Stimulated activated CD4-positive, alpha-beta T cell treated with anti-CD3 and anti-CD28 coated beads, TNF-alpha, amount 100 ng/mL, for 1 hour (primary cell): ENCODE measurements around the gene BORCS5.
"Not testable (repeated sequence)": the region's sequence is repeated elsewhere in the genome, so short reads cannot be mapped to it uniquely, and the experiment has no call there.

Source experiments
- DNase-seq, 3 donors: peaks; one replicate each; pipeline ENCODE4 v3.0.0-alpha.2; 2020; ENCODE audit warnings: low read depth in 3 of 3, low spot score in 1 of 3

BORCS5 gene

DNA sequence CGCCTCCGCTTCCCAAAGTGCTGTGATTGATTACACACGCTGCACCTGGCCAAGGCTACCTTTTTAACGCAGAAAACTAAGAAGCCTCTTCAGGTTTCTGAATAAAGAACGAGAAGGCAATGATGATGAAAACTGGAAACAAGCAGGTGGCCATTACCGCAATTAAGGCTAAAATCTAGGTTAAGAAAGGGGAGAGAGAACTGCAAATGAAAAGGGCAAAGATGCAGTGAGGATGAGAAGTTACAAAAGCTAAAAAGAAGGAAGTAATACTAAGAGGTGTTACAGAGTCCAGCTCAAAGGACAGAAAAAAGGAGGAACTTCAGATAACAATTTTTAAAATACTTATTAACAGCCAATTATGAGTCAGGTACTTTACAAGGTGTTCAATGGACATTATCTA, 126.1 kb downstream of the BORCS5 start:
- no peak for DNase-seq

DNA sequence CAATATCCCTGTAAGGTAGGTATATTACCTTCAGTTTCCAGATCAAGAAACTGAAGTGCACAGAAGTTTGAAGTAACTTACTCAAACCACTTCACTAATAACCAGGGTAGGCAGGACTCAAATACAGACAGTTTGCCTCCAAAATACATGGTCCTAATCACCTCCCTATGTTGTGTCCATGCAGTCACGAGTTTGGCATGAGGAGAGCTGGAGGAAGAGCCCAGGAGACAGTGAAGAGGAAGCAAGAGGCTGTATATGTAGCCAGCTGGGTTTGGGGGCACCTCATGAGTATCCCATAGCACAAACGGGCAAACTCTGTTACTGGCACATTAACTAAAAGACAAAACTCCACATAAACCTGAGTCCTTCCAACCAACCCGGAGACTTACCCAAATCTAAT, 126.6 kb downstream of the BORCS5 start:
- DNase-seq = no peak

DNA sequence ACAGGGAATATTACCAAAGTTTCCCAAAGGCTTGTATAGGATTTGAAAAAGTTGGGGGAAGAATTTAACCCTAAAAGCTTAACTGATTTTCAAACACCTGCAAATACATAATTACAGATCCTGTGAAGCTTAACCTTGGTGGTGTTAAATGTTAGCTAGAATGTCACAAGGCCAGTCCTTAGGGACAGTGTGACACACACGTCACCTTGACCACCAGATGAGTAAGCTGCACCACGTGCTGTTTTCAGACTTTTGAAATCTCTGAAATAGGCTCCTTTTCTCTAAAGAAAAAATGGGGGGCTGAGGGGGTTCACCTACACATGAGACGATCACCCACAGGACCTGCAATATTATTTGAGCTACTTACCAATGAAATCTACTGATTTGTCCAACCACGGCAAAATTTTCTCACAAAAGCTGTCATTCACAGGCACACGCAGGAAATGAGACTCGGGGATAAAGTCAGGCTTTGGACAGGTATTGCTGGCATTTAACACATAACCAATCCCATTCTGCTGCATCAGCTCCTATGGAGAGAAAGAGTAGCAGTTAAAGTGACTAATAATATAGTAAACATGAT, 129.9 kb downstream of the BORCS5 start:
- no peak for DNase-seq

DNA sequence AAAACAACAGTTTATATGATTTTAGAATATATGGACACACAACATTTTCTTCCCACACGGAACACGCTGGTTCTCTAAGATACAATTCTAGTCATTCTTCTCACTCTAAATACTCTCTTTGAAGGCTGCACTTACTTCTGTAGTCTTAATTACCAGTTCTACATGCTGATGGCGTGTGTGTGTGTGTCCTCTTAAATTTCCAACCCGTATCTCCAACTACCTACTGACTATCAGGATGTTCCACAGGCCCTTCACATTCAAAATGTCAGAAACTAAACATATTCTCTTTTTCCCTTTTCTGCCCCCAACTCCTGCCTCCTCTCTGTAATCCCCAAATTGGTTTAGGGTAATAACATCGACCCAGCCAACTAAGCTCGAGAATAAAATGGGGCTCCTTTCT, 130.6 kb downstream of the BORCS5 start:
- no peak for DNase-seq

DNA sequence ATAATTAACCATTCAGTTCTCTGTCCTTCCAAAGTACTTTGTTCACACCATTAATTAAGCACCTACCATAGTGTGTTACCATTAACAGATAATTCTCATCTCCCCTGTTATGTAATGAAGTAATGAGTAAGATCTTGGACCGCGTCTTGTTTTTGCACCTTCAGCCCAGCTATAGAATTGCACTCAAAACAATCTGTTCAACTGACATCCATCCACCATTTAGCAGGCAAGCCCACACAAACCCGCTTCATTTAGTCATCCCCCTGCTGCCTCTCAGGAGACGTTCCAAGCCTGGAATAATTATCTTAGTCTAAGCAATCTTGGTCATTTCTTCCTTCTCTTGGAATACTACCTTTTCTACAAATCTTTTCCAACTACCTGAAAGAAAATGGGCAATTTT, 131.4 kb downstream of the BORCS5 start:
- DNase-seq = no peak

DNA sequence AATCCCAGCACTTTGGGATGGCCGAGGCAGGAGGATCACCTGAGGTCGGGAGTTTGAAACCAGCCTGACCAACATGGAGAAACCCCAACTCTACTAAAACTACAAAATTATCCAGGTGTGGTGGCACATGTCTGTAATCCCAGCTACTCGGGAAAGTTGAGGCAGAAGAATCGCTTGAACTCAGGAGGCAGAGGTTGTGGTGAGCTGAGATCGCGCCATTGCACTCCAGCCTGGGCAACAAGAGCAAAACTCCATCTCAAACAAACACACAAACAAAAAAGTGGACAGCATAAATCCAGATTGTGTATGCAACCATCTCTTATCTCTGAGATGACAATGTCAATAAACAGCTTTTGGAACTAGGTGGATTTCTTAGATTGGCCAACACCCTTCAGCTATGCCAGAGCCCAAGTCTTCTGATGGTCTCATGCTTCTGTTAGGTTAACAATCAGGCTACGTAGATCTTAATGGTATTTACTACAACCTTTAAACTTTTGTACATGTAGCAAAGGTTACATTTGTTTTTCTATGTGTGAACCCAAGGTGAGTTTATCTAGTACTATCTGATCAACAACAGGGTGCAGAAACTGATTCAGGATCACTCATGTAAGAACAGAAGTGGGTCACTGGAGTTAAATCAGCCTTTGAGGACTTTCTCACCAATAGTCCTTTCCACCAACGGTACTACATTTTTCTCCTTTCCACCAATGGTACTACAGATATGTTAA, 132.1 kb downstream of the BORCS5 start:
- no peak for DNase-seq

- DNase-seq = no peak
Measured at GRCh38 chr12:12491606-12492005, 134.7 kb downstream of the BORCS5 start.

DNA sequence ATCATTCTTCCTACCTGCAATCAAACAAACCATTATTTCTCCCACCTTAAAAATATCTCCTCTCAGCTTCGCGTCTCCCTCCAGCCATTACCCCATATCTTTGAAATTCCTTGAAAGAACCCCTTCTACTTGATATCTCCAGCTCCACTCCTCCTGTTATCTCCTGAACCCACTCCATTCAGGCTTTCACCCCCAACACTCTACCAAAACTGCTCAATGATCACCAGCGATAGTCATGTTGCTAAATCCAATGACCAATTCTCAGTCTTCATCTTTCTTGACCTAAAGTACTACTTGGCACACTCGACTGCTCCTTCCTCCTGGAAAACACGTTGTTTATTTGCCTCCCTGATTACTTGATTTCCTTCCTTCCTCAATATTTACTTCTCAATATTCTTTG, 135.7 kb downstream of the BORCS5 start:
- DNase-seq = no peak

DNA sequence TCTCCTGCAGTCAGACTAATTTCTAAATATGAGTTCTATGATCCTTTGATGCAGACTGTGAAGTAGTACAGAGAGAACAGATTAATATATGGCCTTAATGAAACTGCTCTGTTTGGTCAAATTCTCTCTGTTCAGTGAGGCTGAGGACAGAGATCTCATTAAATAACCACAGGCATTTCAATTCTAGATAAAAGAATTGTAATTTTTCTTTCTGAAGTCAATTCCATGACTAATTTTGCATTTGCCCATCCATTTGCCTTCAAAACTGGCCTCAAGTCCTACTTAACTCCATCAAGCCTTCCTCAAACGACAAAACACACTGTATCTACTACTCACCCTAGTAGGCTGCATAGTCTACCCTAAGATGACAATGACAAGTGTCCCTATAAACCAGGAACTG, 138.7 kb downstream of the BORCS5 start:
- DNase-seq = no peak

GRCh38 chr12:12498210-12498609, 141.3 kb downstream of the BORCS5 start:
- no peak for DNase-seq

DNA sequence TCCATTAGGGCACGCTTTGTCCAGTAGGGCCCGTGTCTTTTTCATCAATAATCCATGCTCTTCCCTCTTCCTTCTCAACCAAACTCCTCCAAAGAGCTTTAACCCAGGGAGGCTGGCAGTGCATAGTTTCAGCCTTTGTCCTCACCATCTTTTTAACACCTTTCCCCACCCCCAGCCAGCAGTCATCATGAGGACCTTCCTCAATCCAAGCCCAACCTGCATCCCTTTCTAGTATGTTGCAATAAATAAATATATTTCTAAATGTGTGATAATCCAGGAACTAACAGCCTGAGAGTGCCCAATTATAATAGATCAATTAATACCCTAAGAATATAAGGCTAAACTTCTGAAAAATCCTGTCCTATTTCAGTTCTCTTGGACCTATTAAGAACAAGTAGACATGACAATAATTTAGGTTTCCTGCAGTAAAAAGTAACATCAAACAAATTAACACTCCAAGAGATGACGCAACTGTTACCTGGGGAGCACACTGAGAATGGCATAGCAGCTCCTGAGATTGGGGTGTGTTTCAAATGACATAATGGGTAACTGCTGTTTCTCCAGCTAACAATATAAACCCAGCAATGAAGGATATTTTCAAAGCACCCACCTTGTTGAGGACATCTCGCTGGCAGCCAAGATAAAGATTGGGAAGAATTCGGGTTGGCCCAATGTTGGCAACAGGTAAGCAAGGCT, 143.2 kb downstream of the BORCS5 start:
- DNase-seq = no peak

DNA sequence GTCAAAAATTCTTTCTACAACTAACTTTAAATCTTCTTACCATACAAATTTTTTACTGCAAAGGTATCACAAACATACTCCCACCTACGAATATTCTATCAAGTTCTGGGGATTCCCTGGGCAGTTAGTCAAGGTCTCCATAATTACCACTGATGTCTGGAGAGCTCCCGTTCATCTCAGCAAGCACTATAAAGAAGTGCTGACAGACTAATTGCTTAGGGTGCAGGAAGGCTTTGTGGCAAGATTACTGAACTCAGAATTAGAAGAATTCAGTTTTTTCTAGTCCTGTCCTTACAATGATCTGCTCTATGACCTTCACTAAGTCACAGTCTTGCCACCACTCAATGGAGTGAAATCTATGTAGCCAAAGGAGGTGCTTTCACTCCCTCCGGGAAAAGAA, 144.2 kb downstream of the BORCS5 start:
- DNase-seq = no peak

DNA sequence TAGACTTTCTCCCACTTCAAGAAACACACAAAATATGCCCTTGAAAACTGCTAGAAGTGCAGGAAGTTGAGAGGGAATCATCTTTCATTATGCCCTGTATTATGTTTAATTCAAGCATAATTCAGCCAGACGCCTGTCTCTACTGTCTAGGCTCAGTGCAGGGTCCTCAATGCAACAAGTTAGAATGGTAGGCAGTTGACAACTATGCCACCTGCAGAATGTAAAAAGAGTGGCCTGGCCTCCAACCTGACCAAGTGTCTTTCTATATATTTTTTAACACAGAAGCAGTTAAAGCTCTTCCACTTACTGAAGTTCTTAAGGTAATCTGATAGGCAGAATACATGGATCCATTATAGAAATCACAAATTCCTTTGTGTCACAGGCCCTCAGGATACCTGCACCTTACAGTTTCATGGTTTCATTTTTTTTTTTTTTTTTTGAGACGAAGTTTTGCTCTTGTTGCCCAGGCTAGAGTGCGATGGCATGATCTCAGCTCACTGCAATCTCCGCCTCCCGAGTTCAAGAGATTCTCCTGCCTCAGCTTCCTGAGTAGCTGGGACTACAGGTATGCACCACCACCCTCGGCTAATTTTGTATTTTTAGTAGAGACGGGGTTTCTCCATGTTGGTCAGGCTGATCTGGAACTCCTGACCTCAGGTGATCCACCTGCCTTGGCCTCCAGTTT, 145.4 kb downstream of the BORCS5 start:
- DNase-seq = not testable (repeated sequence)

DNA sequence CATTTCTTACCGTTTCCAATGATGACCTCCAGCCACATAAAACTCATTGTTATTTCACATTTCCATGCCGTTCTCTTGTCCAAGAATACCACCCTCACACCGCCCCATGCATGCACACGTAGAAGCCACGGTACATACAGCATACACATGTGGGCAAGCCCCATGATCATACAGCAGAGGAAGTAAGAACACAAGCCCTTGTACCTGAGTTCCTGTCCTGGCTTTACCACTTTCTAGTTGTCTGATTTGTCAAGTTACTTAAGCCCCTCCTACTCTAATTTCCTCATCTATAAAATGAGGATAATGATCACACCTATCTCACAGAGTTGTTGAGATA, 145.9 kb downstream of the BORCS5 start:
- no peak for DNase-seq

- DNase-seq = no peak
Measured at GRCh38 chr12:12503384-12504078, 146.7 kb downstream of the BORCS5 start.

DNA sequence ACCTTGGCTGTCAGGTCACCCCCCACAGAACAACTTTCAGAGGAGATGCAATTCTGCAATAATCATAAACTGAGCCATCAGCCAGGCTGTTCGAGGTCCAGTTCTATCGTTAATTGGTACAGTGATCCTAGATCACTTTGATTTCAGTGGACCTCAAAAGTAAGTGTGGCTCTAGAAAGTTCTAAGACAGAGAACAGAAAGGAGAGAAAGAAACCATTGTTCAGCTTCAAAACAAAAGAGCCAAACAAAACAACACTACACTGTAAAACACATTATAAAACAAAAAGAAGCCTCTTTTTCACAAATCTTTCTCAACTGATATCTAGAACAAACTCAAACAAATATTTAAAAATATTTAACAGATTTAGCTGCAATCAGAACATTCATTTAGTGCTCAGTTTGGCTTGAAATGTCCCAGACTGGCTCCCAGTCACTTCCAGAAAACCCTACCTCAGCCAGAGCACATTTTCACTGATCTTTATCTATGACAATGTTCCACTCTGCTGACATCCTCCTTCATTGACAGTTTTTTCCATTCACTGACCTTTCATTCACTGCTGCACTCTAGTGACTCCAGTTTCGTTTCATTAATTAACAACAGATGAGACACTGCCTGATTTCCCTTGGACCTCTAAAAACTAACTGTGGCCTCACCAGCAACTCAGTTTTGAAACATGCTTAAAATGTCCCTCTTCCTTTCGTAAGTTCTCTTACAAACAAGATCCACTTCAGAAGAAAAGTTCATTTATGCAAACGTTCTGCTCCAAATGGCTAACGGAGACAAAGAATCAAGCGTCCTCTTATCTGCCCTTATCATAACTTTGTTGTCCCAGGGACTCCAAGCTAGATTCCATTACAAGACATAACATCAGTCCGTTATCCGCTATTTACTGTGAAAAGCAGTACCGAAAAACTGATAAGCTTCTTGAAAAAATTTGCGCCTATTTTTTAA, 148.9 kb downstream of the BORCS5 start:
- DNase-seq = no peak

- DNase-seq = no peak
Measured at GRCh38 chr12:12506496-12506890, 149.6 kb downstream of the BORCS5 start.

DNA sequence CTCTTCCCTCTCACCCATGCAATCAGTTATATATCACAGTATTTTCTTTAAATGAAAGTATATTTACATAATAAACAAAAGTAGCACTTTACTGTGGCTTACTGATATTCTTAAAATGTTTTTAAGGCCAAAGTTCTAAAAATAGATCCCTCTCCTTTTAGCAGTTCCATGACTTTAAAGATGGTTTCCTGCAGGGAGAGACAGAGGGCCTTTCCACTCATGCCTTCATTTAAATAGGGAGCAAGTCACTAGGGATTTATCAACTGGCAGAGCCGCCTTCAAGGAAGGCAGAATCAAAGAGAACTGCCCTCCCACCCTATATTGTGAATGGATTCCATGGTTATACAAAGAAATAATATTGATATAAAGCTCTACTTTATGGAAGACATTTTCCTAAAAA, 150.2 kb downstream of the BORCS5 start:
- no peak for DNase-seq

DNA sequence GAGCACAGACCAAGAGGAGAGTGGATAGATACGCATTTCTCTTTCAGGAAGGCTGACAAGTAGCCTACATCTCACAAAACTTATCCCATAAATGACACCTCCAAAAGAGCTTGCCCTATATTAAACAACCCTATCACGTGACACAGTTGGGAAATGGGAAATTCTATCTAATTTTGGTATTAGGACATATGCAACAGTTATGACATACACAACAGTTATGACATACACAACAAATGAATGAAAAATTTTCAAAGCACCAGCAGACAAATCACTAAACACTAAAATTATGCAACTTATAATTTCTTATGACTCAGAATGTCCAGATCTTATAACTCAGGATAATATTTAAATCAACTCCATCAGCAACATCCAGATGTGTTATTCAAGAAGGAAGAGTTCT, 151.7 kb downstream of the BORCS5 start:
- no peak for DNase-seq

DNA sequence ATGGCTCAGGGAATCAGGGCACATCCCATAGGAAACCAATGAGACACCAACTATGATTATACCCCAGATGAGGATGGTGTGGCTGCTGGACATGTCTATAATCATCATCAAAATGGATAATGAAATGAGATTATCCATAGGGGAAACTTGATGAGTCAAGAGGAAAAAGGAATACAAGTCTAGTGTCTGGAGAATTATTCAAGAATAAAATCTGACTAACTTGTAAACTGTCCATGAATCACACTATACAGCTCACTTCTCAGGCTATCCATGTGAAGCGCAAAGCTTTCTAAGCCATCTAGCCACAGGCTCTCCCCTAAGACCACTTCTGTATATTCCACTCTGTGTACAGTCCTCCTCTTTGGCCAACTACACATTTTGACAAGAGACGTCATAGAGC, 153.3 kb downstream of the BORCS5 start:
- DNase-seq = no peak
